ENCODE results near the gene DIO2.

The DIO2 gene

DNA sequence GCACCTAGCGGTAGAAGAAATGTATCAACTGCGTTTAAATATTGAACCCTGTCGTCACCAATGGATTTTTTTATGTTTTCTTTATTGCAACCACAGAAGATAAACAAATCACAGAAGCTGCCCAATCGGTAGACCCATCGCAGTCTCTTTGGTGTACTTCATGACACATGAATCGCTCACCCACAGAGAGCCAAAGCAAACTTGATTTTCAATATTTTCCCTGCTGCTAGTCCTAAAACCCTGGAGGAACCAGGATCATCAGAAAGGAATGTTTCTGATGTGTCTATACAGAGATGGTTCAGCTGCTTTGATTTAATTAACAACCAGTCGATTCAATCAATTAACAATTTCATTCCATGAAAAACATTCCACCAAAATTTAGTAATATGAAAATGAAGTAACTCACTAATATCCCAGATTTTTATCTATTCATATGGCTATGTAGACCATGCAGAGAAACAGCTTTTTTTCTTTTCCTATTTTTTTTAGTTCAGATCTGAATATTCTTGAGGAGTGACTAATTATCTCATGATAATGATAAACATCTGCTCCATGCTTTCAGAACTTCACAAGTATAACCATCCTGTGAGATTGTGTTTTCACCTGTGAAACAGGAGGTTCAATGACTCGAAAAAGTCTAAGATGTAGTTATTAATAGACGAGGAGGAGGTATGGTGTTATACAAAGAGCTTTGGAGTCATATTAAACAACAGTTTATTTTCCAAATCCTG lies 46.1 kb downstream of the DIO2 start:
- Histone ChIP-seq H3K9me3 (ENCODE audit: insufficient read depth, low read depth, low read length) (no peaks in the 10 kb centered on the region), H3K27ac (ENCODE audit: low read depth, low read length) (no peak overlapping the region), H3K9ac (ENCODE audit: low read depth, low read length) (no peak overlapping the region), H3K27me3 (ENCODE audit: insufficient read depth, low read length) (no peaks in the 10 kb centered on the region), H3K36me3 (ENCODE audit: insufficient read depth, low read length) (no peaks in the 10 kb centered on the region), H3K4me3 (ENCODE audit: low read length) (no peak overlapping the region), H3K4me1 (ENCODE audit: insufficient read depth, low read length) (no peaks in the 10 kb centered on the region)
- 96% methylated on average over 8 of the region's 9 CpGs for WGBS

GRCh38 chr14:80152763-80153162 lies 58.5 kb downstream of the DIO2 start:
- H3K36me3 ChIP-seq (ENCODE audit: insufficient read depth, low read length) = no peaks in the 10 kb centered on the region
- H3K27me3 ChIP-seq (ENCODE audit: insufficient read depth, low read length) = no peaks in the 10 kb centered on the region
- no peak overlapping the region for H3K27ac ChIP-seq (ENCODE audit: low read depth, low read length)
- no CpG with 5 or more reads among the region's 1 CpG for whole genome bisulfite sequencing
- no peak overlapping the region for H3K4me3 ChIP-seq (ENCODE audit: low read length)
- H3K4me1 ChIP-seq (ENCODE audit: insufficient read depth, low read length) = no peaks in the 10 kb centered on the region
- H3K9me3 ChIP-seq (ENCODE audit: insufficient read depth, low read depth, low read length) = no peaks in the 10 kb centered on the region
- no peak overlapping the region for H3K9ac ChIP-seq (ENCODE audit: low read depth, low read length)

- Histone ChIP-seq H3K27me3 (ENCODE audit: insufficient read depth, low read length) (no peaks in the 10 kb centered on the region), H3K4me3 (ENCODE audit: low read length) (no peak overlapping the region), H3K36me3 (ENCODE audit: insufficient read depth, low read length) (no peaks in the 10 kb centered on the region), H3K9me3 (ENCODE audit: insufficient read depth, low read depth, low read length) (no peaks in the 10 kb centered on the region), H3K27ac (ENCODE audit: low read depth, low read length) (no peak overlapping the region), H3K9ac (ENCODE audit: low read depth, low read length) (no peak overlapping the region), H3K4me1 (ENCODE audit: insufficient read depth, low read length) (no peaks in the 10 kb centered on the region)
Measured at GRCh38 chr14:80152166-80152565, 59.1 kb downstream of the DIO2 start.

GRCh38 chr14:80150301-80150700 lies 61.0 kb downstream of the DIO2 start:
- no peak overlapping the region for H3K4me3 ChIP-seq (ENCODE audit: low read length)
- no peak overlapping the region for H3K27ac ChIP-seq (ENCODE audit: low read depth, low read length)
- H3K27me3 ChIP-seq (ENCODE audit: insufficient read depth, low read length) = no peaks in the 10 kb centered on the region
- no peak overlapping the region for H3K9ac ChIP-seq (ENCODE audit: low read depth, low read length)
- 100% methylated on average over 1 of the region's 1 CpG for WGBS
- H3K36me3 ChIP-seq (ENCODE audit: insufficient read depth, low read length) = no peaks in the 10 kb centered on the region
- no peaks in the 10 kb centered on the region for H3K9me3 ChIP-seq (ENCODE audit: insufficient read depth, low read depth, low read length)
- H3K4me1 ChIP-seq (ENCODE audit: insufficient read depth, low read length) = no peaks in the 10 kb centered on the region

Measured in HUES64 (cell line).